ENCODE data around the gene KRTAP9-2. TPM values are rescaled to one million over a fixed set of nuclear protein-coding genes. Genes with fewer than 3 reads are reported as not detected.
"Not testable (repeated sequence)": the region's sequence is repeated elsewhere in the genome, so short reads cannot be mapped to it uniquely, and the experiment has no call there.

Gene KRTAP9-2
- total RNA-seq, 4 donors from 2014 or later, result not detected

DNA sequence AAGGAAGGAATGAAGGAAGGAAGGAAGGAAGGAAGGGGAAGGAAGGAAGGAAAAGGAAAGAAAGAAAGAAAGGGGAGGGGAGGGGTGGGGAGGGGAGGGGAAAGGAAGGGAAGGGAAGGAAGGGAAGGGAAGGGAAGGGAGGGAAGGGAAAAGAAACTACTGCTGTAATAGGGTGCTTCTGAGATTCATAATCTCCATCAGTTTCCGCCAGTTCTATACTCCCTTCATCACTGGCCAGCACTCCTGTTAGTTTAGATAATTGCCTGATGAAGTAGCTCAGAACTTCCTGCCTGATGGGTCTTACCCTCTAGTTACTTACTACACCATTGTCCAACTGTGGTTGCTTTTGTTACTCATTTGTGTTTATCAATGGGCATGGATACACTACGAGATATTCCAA lies 36.8 kb downstream of the KRTAP9-2 start:
- WGBS, 2 donors, result 44 to 85% methylated on average over 2 of the region's 2 CpGs
- Histone ChIP-seq H3K27ac (no peak overlapping the region), H3K4me3 (no peak overlapping the region), H3K4me1 (no peaks in the 10 kb centered on the region), H3K27me3 (peaks cover 0 to 6% of the 10 kb centered on the region in 2 donors), H3K36me3 (no peaks in the 10 kb centered on the region), H3K9me3 (no peaks in the 10 kb centered on the region)
- TF ChIP-seq, protein P1, sequence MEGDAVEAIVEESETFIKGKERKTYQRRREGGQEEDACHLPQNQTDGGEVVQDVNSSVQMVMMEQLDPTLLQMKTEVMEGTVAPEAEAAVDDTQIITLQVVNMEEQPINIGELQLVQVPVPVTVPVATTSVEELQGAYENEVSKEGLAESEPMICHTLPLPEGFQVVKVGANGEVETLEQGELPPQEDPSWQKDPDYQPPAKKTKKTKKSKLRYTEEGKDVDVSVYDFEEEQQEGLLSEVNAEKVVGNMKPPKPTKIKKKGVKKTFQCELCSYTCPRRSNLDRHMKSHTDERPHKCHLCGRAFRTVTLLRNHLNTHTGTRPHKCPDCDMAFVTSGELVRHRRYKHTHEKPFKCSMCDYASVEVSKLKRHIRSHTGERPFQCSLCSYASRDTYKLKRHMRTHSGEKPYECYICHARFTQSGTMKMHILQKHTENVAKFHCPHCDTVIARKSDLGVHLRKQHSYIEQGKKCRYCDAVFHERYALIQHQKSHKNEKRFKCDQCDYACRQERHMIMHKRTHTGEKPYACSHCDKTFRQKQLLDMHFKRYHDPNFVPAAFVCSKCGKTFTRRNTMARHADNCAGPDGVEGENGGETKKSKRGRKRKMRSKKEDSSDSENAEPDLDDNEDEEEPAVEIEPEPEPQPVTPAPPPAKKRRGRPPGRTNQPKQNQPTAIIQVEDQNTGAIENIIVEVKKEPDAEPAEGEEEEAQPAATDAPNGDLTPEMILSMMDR (IDR thresholded peaks at IDR 0.05), result no peak
- TF ChIP-seq POLR2A (IDR thresholded peaks at IDR 0.05) (no peak), EP300 (IDR thresholded peaks at IDR 0.05) (no peak)
- no peak for DNase-seq (ENCODE audit: low spot score in 2 of 2)

- DNase-seq (ENCODE audit: low spot score in 2 of 2), result no peak
- H3K27me3 ChIP-seq, result no peaks in the 10 kb centered on the region
- 69 to 79% methylated on average over 3 of the region's 3 CpGs for WGBS, 2 donors
- no peak overlapping the region for H3K4me3 ChIP-seq
- TF ChIP-seq, protein P1 (IDR thresholded peaks at IDR 0.05), result no peak
- TF ChIP-seq POLR2A (IDR thresholded peaks at IDR 0.05), result no peak
- TF ChIP-seq EP300 (IDR thresholded peaks at IDR 0.05), result no peak
- no peaks in the 10 kb centered on the region for H3K4me1 ChIP-seq
- no peak overlapping the region for H3K27ac ChIP-seq
- no peaks in the 10 kb centered on the region for H3K9me3 ChIP-seq
- no peaks in the 10 kb centered on the region for H3K36me3 ChIP-seq
Observed at GRCh38 chr17:41264599-41264998, 38.2 kb downstream of the KRTAP9-2 start.

- TF ChIP-seq EP300 (IDR thresholded peaks at IDR 0.05) (no peak), POLR2A (IDR thresholded peaks at IDR 0.05) (no peak)
- TF ChIP-seq, protein P1 (IDR thresholded peaks at IDR 0.05), result no peak
- no peaks in the 10 kb centered on the region for H3K27me3 ChIP-seq
- H3K4me1 ChIP-seq, result no peaks in the 10 kb centered on the region
- 50 to 60% methylated on average over 2 of the region's 2 CpGs for WGBS, 2 donors
- H3K36me3 ChIP-seq, result no peaks in the 10 kb centered on the region
- H3K27ac ChIP-seq, result no peak within 1 kb of the TSS
- H3K4me3 ChIP-seq, result no peak within 1 kb of the TSS
- H3K9me3 ChIP-seq, result no peaks in the 10 kb centered on the region
- DNase-seq (ENCODE audit: low spot score in 2 of 2), result no peak
Observed at GRCh38 chr17:41265078-41265477, 38.6 kb downstream of the KRTAP9-2 start, which contains the start of gene KRTAP9-6. TSS of gene KRTAP9-6 (plus strand) at chr17:41265378. CDS start at chr17:41265378, 0 bp downstream.

- TF ChIP-seq, protein P1 (IDR thresholded peaks at IDR 0.05), result no peak
- Histone ChIP-seq H3K27me3 (no peaks in the 10 kb centered on the region), H3K4me1 (no peaks in the 10 kb centered on the region), H3K4me3 (no peak overlapping the region), H3K27ac (no peak overlapping the region), H3K9me3 (no peaks in the 10 kb centered on the region), H3K36me3 (no peaks in the 10 kb centered on the region)
- WGBS, 2 donors, result 89% methylated on average over 3 of the region's 3 CpGs; no CpG with 5 or more reads in 1 of the 2 donors
- DNase-seq (ENCODE audit: low spot score in 2 of 2), result no peak
Observed at GRCh38 chr17:41267711-41268110, 41.3 kb downstream of the KRTAP9-2 start.

DNA sequence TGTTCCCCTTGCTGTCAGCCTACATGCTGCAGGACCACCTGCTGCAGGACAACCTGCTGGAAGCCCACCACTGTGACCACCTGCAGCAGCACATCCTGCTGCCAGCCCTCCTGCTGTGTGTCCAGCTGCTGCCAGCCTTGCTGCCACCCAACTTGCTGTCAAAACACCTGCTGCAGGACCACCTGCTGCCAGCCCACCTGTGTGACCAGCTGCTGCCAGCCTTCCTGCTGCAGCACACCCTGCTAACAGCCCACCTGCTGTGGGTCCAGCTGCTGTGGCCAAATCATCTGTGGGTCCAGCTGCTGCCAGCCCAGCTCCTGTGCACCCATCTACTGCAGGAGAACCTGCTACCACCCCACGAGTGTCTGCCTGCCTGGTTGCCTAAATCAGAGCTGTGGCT lies 44.9 kb downstream of the KRTAP9-2 start:
- not testable (repeated sequence) for DNase-seq (ENCODE audit: low spot score in 2 of 2); H3K27ac ChIP-seq; H3K9me3 ChIP-seq; H3K4me3 ChIP-seq; H3K27me3 ChIP-seq; H3K36me3 ChIP-seq; H3K4me1 ChIP-seq
- WGBS, 2 donors, result no CpG with 5 or more reads among the region's 1 CpG

DNA sequence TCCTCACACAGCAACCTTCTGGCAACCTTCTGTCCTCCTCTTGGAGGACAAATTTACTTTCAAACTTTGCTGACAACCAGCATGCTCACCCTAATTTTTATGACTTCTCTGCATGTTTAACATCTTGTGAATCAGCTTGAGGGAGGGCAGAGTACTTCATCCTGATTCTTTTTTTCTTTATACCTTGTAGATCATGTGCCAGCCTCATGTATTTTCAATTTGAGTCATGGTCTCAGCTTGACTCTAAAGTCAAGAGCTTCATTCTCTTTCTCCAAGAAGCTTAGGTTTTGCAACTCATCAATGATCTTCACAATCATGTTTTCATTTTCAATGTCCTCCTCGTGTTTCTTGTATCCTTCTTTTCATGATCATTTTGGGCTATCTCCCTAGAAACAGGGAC lies 45.4 kb downstream of the KRTAP9-2 start:
- Histone ChIP-seq H3K36me3 (no peaks in the 10 kb centered on the region), H3K4me3 (no peak overlapping the region), H3K27me3 (no peaks in the 10 kb centered on the region), H3K4me1 (no peaks in the 10 kb centered on the region), H3K9me3 (no peaks in the 10 kb centered on the region), H3K27ac (no peak overlapping the region)
- WGBS, 2 donors, result 53% methylated on average over 1 of the region's 1 CpG; no CpG with 5 or more reads in 1 of the 2 donors
- TF ChIP-seq EP300 (IDR thresholded peaks at IDR 0.05), result no peak
- TF ChIP-seq, protein P1 (IDR thresholded peaks at IDR 0.05), result no peak
- TF ChIP-seq POLR2A (IDR thresholded peaks at IDR 0.05), result no peak
- DNase-seq (ENCODE audit: low spot score in 2 of 2), result no peak

- H3K4me3 ChIP-seq; H3K27ac ChIP-seq; H3K4me1 ChIP-seq; H3K36me3 ChIP-seq; H3K27me3 ChIP-seq; H3K9me3 ChIP-seq; DNase-seq (ENCODE audit: low spot score in 2 of 2): not testable (repeated sequence)
- 72 to 85% methylated on average over 3 of the region's 3 CpGs for WGBS, 2 donors
Observed at GRCh38 chr17:41275648-41276190, 49.3 kb downstream of the KRTAP9-2 start, which contains the start of gene KRTAP9-7. TSS of gene KRTAP9-7 (plus strand) at chr17:41275698. CDS start at chr17:41275698, 0 bp downstream.

Data from tibial nerve (tissue), 4 donors.